GM21381 (cell line): ENCODE measurements around the gene LPP.

ENCODE experiments used
- ATAC-seq: cut with Tn5 transposase; IDR thresholded peaks from one replicate; pipeline ENCODE4 v1.9.1; 2021; ENCODE audit warnings: mild to moderate bottlenecking, moderate library complexity; ENCODE audit not compliant: unreplicated experiment

The LPP gene

GRCh38 chr3:188812198-188812597 is 658.2 kb downstream of the LPP start:
- ATAC-seq: no peak

GRCh38 chr3:188814581-188814980 is 660.6 kb downstream of the LPP start:
- no peak for ATAC-seq

- no peak for ATAC-seq
Measured at GRCh38 chr3:188817103-188817934, 663.4 kb downstream of the LPP start.

GRCh38 chr3:188817935-188818269 is 663.9 kb downstream of the LPP start:
- no peak for ATAC-seq

GRCh38 chr3:188818282-188818681 is 664.3 kb downstream of the LPP start:
- no peak for ATAC-seq

GRCh38 chr3:188819939-188820338 is 666.0 kb downstream of the LPP start:
- ATAC-seq: no peak

- ATAC-seq: no peak
Measured at GRCh38 chr3:188822004-188822403, 668.0 kb downstream of the LPP start.

GRCh38 chr3:188822411-188822810 is 668.5 kb downstream of the LPP start:
- ATAC-seq: no peak

- ATAC-seq: no peak
Measured at GRCh38 chr3:188824566-188824965, 670.6 kb downstream of the LPP start.

GRCh38 chr3:188825901-188826300 is 671.9 kb downstream of the LPP start:
- no peak for ATAC-seq

GRCh38 chr3:188826574-188826973 is 672.6 kb downstream of the LPP start:
- ATAC-seq: no peak

- ATAC-seq: no peak
Measured at GRCh38 chr3:188827103-188827502, 673.1 kb downstream of the LPP start.

GRCh38 chr3:188827576-188827975 is 673.6 kb downstream of the LPP start:
- no peak for ATAC-seq

GRCh38 chr3:188829130-188829529 is 675.2 kb downstream of the LPP start:
- no peak for ATAC-seq

GRCh38 chr3:188829576-188829975 is 675.6 kb downstream of the LPP start:
- no peak for ATAC-seq

GRCh38 chr3:188830893-188831292 is 676.9 kb downstream of the LPP start:
- no peak for ATAC-seq

GRCh38 chr3:188832146-188832545 is 678.2 kb downstream of the LPP start:
- ATAC-seq: no peak

GRCh38 chr3:188832961-188833721 is 679.2 kb downstream of the LPP start:
- ATAC-seq: no peak

GRCh38 chr3:188834349-188834748 is 680.4 kb downstream of the LPP start:
- ATAC-seq: no peak

GRCh38 chr3:188839187-188839695 is 685.3 kb downstream of the LPP start:
- no peak for ATAC-seq

GRCh38 chr3:188840290-188840689 is 686.3 kb downstream of the LPP start:
- no peak for ATAC-seq

- no peak for ATAC-seq
Measured at GRCh38 chr3:188841906-188842305, 687.9 kb downstream of the LPP start.
